Left hindlimb (tissue), 1 donor: Measurements from ENCODE around the gene GTF2I.
"Not testable (repeated sequence)": the region's sequence is repeated elsewhere in the genome, so short reads cannot be mapped to it uniquely, and the experiment has no call there.

Experiments used
- DNase-seq: peaks from one replicate; pipeline ENCODE4 v3.0.0-alpha.2; 2018

GTF2I gene

DNA sequence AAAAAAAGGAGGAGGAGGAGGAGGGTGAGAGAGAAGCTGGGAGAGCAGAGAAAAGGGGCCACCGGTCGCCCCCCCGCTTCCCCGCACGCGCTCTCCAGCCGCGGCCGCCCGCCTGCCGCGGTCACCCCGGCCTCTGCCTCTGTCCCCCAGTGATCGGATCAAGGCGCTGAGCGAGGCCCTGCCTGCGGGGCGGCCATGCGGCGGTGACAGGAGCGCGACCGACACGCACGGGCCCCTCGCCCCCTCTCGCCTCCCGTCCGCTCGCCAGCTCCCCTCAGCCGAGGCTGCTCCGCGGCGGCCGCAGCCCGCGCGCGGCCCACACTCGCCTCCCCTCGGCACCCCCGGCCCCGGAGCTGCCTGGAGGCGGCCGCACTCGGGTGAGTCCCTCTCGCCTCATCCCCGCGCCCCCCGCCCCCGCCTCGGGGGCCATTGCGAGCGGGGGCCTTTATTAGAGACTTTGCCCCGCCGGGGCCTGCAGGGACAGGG, at the start of gene GTF2I:
Gene GTF2I (plus strand): TSS at position 27 of the 486 bp plus-strand sequence. CDS start 31,411 bp downstream, outside the sequence.
- no peak for DNase-seq

DNA sequence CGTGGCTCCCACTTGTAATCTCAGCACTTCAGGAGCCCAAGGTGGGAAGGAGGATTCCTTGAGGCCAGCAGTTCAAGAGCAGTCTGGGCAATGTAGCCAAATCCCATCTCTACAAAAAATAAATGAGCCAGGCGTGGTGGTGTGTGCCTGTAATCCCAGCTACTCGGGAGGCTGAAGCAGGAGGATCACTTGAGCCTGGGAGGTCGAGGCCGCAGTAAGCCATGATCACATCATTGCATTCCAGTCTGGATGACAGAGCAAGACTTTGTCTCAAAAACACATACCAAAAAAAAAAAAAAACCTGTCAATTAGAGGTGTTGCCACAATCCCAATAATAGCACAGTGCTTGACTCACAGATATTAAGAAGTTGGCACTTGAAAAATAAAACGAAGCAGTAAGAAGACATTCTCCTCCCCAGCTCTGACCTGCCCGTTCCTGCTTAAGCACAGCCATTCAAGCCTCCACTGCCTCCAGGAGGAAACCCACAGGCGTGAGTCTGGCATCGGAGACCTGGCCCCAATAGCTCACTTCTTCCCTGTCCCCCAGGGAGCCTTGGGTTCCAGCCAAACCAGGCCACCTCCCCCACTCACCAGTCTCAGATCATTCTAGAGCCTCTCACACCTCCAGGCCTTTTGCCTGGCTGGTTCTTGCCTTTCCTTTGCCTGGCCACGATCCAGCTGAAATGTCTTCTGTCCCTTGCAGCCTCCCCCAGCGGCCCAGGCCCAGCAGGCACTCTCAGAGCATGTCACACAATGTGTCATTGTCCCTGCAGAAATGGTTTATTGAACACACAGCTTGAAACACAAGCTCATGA, 45.3 kb upstream of the GTF2I start:
- DNase-seq: no peak

- no peak for DNase-seq
Measured at GRCh38 chr7:74615933-74616780, 41.4 kb upstream of the GTF2I start.

GRCh38 chr7:74617180-74617744, 40.3 kb upstream of the GTF2I start:
- peak; percentile 55 for DNase-seq

- DNase-seq: no peak
Measured at GRCh38 chr7:74619235-74619860, 38.2 kb upstream of the GTF2I start.

DNA sequence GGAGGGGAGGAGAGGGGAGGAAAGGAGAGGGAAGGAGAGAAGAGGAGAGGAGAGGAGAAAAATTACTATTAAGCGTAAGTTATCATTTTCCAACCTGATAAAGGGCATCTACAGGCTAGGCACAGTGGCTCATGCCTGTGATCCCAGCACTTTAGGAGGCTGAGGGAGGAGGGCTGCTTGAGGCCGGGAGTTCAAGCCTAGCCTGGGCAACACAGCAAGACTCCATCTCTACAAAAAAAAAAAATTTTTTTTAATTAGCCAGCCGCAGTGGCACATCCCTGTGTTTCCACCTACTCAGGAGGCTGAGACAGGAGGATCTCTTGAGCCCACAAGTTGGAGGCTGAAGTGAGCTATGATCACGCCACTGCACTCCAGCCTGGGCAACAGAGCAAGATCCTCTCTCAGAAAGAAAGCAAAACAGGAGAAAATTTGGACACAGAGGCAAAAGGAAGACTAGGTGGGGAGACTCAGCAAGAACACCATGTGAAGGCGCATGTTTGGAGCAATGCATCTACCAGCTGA, 35.2 kb upstream of the GTF2I start:
- no peak for DNase-seq

- no peak for DNase-seq
Measured at GRCh38 chr7:74623135-74623534, 34.4 kb upstream of the GTF2I start.

DNA sequence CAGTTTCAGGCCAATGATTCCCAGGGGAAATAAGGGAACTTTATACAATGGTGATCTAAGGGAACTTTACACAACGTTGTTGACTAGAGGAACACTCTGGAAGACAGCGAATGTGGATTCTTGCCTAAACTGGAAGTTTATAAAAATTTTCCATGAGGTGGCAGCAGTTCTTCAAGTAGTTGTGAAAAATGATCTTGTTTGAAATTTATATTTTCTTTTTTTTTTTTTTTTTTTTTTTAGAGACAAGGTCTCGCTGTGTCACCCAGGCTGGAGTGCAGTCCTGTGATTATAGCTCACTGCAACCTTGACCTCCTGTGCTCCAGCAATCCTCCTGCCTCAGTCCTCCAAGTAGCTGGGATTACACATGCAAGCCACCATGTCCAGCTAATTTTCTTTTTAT, 32.1 kb upstream of the GTF2I start:
- DNase-seq: no peak

- peak; percentile 73 for DNase-seq
Measured at GRCh38 chr7:74627661-74628411, 29.7 kb upstream of the GTF2I start.

DNA sequence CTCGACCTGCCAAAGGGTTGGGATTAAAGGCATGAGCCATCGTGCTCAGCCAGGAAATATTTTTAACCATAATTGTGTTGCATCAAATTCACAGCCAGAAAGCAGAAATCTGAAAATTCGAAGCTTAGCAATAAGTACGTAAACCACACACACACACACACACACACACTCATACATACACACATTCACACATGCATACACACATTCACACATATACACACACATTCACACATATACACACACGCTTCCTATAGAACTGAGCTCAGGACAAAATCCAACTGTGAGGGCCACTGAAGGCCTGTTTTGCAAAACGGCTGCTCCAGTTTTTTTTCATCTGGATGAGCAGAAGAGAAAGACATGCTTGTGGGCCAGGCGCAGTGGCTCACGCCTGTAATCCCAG, 25.0 kb upstream of the GTF2I start:
- DNase-seq: no peak

GRCh38 chr7:74633451-74633921, 24.0 kb upstream of the GTF2I start:
- no peak for DNase-seq

DNA sequence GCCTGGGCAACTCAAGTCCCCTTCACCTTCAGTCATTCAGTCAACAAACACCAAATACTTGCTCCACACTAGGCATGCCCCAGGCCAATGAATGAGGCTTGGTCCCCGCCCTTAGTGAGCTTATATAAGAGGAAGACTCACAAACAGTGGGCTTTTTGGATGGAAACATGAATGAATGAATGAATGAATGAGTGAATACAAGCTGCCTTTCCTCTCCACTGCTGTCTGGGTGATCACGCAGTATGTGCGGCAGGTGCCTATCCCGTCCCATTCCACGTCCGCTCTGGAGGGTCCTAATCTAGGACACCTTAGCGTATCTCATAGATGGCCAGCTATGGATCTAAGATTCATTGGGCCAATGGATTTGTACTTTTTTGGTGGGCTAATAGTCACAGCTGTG, 19.8 kb upstream of the GTF2I start:
- DNase-seq: no peak

- not testable (repeated sequence) for DNase-seq
Measured at GRCh38 chr7:74650055-74650454, 7.5 kb upstream of the GTF2I start.

GRCh38 chr7:74650493-74651132, 6.9 kb upstream of the GTF2I start:
- DNase-seq: not testable (repeated sequence)

- not testable (repeated sequence) for DNase-seq
Measured at GRCh38 chr7:74651133-74651504, 6.4 kb upstream of the GTF2I start.

DNA sequence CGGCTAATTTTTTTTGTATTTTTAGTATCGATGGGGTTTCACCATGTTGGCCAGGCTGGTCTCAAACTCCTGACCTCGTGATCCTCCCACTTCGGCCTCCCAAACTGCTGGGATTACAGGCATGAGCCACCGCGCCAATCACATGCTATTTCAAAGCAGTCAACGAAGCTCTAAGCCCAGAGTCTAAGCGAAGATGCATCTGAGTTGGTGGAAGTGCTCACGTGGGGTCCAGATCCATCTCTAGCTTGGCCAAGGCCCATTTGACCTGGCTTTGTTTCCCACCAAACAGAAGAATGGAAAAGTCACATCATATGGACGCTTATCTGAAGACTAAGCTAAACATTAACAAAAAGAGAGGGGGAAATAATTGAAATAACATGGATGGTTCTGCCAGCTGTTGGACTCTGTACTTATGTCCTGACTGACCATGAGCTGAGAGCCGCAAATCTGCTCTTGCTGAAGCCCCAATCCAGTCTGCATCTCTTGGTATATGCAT, 3.8 kb upstream of the GTF2I start:
- no peak for DNase-seq

DNA sequence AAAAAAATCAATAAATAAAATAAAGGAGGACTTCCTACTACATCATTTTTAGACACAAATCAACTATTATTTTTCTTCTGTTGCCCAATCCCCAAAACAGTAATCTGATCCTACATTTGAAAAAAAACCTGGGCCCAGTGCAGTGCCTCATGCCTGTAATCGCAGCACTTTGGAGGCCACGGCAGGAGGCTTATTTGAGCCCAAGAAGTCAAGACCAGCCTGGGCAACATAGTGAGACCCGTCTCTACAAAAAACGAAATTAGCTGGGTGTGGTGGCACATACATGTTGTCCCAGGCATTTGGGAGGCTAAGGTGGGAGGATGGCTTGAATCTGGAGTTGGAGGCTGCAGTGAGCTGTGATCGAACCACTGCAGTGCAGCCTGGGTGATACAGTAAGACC, 2.7 kb upstream of the GTF2I start:
- DNase-seq: no peak

DNA sequence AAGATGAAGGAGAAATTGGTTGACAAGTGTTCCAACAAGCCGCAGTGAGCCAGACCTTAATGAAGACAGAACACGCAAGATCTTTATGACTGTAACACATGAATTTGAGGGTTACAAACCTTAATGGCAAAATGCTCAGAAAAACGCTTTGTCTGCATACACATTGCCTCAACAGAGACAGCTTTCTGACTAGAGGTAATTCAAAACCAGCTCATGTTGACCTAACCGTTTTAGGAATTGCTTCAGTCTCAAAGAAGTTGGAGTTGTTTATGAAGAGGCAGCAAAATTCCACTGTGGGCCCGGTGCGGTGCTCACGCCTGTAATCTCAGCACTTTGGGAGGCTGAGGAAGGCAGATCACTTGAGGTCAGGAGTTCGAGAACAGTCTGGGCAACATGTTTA, 2.2 kb upstream of the GTF2I start:
- DNase-seq: no peak

- no peak for DNase-seq
Measured at GRCh38 chr7:74655768-74656440, 1.6 kb upstream of the GTF2I start.

- DNase-seq: peak; percentile 76
Measured at GRCh38 chr7:74656441-74656836, 1.1 kb upstream of the GTF2I start.
